Stimulated activated memory B cell treated with anti-CD40 and anti-IgM and Interleukin-4, amounts not matched to agents 10 μg/mL and 1 μg/mL and 100 μg/mL, for 72 hours (primary cell): ENCODE measurements around the gene HMBS.
"Not testable (repeated sequence)": the region's sequence is repeated elsewhere in the genome, so short reads cannot be mapped to it uniquely, and the experiment has no call there.

Source experiments
- ATAC-seq: fragments of 150-1000 bp; cut with Tn5 transposase; 2 replicates; pipeline ENCODE4 v1.10.0; 2021
- H3K27ac Mint-ChIP-seq: one replicate; pipeline ENCODE4 v1.8.0; 2022; ENCODE audit warnings: mild to moderate bottlenecking, mixed read lengths
- H3K27me3 Mint-ChIP-seq: one replicate; pipeline ENCODE4 v1.8.0; 2022; ENCODE audit warnings: mixed read lengths
- H3K36me3 Mint-ChIP-seq: one replicate; pipeline ENCODE4 v1.8.0; 2022; ENCODE audit warnings: mixed read lengths
- H3K4me1 Mint-ChIP-seq: one replicate; pipeline ENCODE4 v1.8.0; 2022; ENCODE audit warnings: mixed read lengths
- H3K4me3 Mint-ChIP-seq: one replicate; pipeline ENCODE4 v1.8.0; 2022; ENCODE audit warnings: mild to moderate bottlenecking, moderate library complexity, mixed read lengths
- H3K9me3 Mint-ChIP-seq: one replicate; pipeline ENCODE4 v1.8.0; 2022; ENCODE audit warnings: mixed read lengths

The HMBS gene

DNA sequence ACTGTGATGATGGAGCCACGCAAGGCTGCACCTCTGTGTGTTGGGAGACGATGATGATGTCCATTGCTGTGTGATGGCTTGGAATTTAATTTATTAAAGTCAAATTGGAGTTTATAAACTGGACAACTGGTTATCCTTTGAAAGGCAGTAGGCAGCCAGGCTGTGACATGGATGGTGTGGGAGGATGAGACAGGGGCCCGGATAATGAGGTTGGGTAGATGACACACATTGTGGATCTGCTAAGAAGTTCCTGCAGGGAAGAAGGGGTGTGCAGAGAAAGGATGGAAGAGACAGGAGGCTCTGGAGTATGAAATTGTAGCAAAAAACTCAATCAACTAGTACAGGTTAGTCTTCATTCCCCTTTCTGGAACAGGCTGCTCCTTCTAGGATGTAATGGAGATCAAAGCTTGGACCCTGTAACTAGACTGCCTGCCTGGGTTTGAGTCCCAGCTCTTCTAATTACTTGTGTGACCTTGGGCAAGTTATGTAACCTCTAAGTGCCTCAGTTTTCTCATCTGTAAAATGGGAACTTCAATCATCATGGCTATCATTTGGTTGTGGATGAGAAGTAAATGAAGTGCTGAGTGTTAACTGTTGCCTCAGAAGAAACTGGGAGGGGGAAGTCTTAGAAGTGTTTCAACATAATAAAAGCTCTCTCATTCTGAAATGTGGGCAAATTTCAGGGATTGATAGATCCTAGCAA lies 32.5 kb downstream of the HMBS start:
- ATAC-seq = no peak
- Mint-ChIP-seq H3K27ac (no peak overlapping the region), H3K9me3 (no peaks in the 10 kb centered on the region), H3K4me3 (no peak overlapping the region), H3K36me3 (peaks cover 36% of the 10 kb centered on the region), H3K4me1 (peaks cover 16% of the 10 kb centered on the region), H3K27me3 (no peaks in the 10 kb centered on the region)

DNA sequence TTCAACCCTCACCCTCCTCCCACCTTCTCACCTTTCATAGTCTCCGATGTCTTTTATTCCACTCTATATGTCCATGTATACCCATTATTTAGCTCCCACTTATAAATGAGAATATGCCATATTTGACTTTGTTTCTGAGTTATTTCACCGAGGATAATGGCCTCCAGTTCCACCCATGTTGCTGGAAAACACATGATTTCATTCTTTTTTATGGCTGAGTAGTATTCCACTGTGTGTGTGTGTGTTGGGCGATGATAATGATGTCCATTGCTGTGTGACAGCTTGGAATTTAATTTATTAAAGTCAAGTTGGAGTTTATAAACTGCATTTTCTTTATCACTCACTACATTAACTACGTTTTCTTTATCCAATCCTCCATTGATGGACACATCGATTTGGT lies 33.5 kb downstream of the HMBS start:
- Mint-ChIP-seq H3K36me3 (peaks cover 29% of the 10 kb centered on the region), H3K27me3 (no peaks in the 10 kb centered on the region), H3K27ac (no peak overlapping the region), H3K4me3 (no peak overlapping the region), H3K4me1 (peaks cover 26% of the 10 kb centered on the region), H3K9me3 (no peaks in the 10 kb centered on the region)
- no peak for ATAC-seq

DNA sequence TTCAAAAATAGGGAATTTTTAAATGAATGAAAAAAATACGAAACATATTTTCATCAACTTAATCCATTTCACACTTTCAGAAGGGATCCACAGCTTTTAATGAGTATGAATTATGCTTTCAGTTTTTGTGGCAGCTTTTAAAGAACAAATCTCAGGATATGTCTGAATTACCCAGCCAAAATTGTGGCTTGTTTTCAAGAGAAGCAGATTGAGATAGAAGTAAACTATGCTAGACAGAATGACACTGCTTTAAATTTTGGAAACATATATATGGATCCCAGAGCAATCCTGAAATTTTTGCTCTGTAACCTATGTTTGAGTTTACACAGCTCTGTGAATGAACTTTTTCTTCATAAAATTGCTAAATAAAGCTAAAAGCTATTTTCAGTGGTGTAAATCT lies 34.3 kb downstream of the HMBS start:
- Mint-ChIP-seq H3K27me3 (no peaks in the 10 kb centered on the region), H3K36me3 (peaks cover 28% of the 10 kb centered on the region), H3K27ac (no peak overlapping the region), H3K4me1 (peaks cover 29% of the 10 kb centered on the region), H3K4me3 (no peak overlapping the region), H3K9me3 (no peaks in the 10 kb centered on the region)
- no peak for ATAC-seq

DNA sequence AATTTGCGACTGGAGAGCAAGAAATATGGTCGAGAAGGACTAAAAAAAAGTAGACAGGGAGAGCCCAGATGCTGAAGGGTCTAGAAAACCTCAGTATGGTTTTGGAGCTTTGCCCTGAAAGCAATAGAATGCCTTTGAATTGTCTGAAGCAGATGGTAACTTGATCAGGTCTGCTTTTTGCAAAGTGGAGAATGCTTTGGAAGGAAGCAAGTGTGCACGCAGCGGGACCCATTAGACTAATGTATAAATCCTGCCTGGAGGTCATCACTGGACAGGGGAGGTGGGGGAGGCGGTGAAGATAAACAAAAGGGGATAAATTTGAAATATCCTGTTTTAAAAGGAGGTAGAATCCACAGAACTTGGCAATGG lies 35.9 kb downstream of the HMBS start:
- Mint-ChIP-seq H3K4me3 (peak overlapping the region; percentile 87), H3K27me3 (no peaks in the 10 kb centered on the region), H3K4me1 (peaks cover 29% of the 10 kb centered on the region), H3K36me3 (peaks cover 25% of the 10 kb centered on the region), H3K9me3 (no peaks in the 10 kb centered on the region), H3K27ac (peak overlapping the region; percentile 91)
- no peak for ATAC-seq

DNA sequence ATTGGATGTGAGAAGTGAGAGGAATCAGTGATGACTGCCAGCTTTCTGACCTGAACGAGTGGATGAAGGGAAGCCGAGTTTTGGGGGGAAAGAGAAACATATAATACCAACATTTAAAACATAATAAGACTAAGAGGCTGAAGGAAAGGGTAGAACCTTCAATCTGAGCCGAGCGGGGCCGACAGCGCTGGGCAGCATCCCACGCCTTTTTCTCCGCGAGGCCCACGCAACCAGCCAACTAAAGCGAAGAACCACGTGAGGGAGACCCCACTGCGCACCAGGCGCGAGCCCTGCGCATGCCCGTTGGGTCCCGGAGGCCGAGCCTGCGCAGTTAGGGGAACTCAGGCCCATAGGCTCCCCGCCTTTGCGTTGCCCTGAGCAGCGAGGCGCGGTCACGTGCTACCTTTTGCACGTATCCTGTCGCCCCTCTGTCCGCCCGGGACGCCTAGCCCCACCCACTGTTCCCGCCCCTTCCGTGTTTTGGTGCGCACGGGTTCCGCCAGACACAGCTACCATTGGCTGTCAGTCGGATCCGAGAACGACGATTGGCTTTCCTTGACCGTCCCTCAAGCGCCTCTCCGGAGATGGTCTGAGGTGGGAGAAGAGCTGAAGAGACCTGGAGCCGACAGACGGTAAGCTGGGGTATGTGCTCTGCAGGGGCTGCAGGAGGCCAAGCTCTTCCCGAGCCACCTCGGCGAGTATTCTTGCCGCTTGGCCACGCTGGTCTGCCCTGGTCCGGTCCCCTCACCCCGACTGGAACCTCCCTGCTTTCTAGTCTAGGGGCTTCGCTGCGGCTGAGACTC lies 36.5 kb downstream of the HMBS start, which contains the start of gene HINFP:
TSS of gene HINFP (plus strand) at position 573 of the 803 bp plus-strand sequence. CDS start 5,365 bp downstream, outside the sequence.
- Mint-ChIP-seq H3K36me3 (peaks cover 20% of the 10 kb centered on the region), H3K27me3 (no peaks in the 10 kb centered on the region), H3K9me3 (no peaks in the 10 kb centered on the region), H3K4me3 (peak within 1 kb of the TSS; percentile 87), H3K4me1 (peaks cover 29% of the 10 kb centered on the region), H3K27ac (peak within 1 kb of the TSS; percentile 91)
- peak; percentile 99 for ATAC-seq

DNA sequence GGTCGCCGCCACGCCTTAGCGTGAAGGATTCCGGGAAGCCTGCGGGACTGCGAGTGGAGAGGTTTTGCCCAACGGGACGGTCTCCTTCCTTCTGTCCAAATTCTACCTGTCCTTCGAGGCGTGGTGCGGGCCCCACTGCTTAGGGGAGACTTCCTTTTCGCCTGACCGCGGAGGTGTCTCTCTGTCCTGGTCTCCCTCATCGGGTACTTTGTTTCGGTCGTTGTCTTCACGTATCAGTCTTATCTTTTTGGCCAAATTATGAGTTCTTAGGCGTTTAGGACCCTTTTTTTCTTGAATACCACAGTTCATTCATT lies 37.1 kb downstream of the HMBS start:
- H3K27me3 Mint-ChIP-seq = no peaks in the 10 kb centered on the region
- peak overlapping the region; percentile 91 for H3K27ac Mint-ChIP-seq
- H3K9me3 Mint-ChIP-seq = no peaks in the 10 kb centered on the region
- H3K4me3 Mint-ChIP-seq = peak overlapping the region; percentile 87
- peaks cover 31% of the 10 kb centered on the region for H3K4me1 Mint-ChIP-seq
- ATAC-seq = peak; percentile 3
- H3K36me3 Mint-ChIP-seq = peaks cover 17% of the 10 kb centered on the region

DNA sequence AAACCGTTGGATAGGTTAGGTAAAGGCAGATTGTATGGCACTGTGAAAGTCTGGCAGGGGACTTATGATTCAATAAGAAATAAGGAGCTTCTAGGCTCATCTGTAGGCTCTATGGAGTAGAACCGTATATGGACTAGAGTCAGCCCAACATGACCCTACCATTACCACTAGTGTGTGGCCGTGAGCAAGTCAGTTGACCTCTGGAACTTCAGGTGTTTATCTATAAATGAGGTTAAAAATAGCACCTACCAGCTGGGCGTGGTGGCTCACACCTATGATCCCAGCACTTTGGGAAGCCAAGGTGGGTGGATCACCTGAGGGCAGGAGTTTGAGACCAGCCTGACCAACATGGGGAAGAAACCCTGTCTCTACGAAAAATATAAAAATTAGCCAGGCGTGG lies 41.1 kb downstream of the HMBS start:
- Mint-ChIP-seq H3K36me3 (peaks cover 30% of the 10 kb centered on the region), H3K4me1 (peaks cover 31% of the 10 kb centered on the region), H3K9me3 (no peaks in the 10 kb centered on the region), H3K4me3 (no peak overlapping the region), H3K27ac (no peak overlapping the region), H3K27me3 (no peaks in the 10 kb centered on the region)
- ATAC-seq = no peak

DNA sequence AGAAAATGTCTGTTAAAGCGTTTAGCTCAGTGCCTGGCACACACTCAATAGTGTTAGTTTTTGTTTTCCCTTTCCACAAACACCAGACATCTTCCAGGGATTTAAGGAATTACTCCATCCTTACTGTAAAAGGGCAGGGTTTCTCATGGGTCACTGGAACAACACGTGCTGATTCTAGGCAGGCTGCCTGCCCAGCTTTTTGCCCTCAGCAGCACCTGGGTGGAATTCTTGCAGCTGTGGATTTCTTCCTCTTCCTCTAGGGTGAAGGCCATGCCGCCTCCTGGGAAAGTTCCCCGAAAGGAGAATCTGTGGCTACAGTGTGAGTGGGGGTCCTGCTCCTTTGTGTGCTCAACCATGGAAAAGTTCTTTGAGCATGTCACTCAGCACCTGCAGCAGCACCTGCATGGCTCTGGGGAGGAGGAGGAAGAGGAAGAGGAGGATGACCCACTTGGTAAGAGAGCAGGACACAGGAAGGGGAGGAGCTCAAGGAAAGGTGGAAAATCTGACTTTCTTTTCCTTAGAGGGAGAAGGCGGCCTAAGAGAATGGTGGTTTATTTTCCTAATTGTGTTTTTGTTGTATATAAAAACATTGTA lies 42.1 kb downstream of the HMBS start:
- ATAC-seq = no peak
- Mint-ChIP-seq H3K9me3 (no peaks in the 10 kb centered on the region), H3K27me3 (no peaks in the 10 kb centered on the region), H3K36me3 (peaks cover 39% of the 10 kb centered on the region), H3K4me3 (no peak overlapping the region), H3K4me1 (peaks cover 28% of the 10 kb centered on the region), H3K27ac (no peak overlapping the region)

DNA sequence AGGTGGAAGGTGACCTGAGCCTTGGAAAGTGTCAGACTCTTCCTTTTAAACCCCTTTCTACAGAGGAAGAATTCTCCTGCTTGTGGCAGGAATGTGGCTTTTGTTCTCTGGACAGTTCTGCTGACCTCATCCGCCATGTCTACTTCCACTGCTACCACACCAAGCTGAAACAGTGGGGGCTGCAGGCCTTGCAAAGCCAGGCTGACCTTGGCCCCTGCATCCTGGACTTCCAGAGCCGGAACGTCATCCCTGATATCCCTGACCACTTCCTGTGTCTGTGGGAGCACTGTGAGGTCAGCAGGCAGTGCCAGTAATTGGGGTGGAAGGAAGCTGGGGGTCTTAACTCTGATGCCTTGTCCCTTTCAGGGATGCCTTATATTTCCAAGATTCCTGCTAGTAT lies 46.0 kb downstream of the HMBS start:
- Mint-ChIP-seq H3K9me3 (no peaks in the 10 kb centered on the region), H3K27me3 (no peaks in the 10 kb centered on the region), H3K36me3 (peaks cover 54% of the 10 kb centered on the region), H3K27ac (no peak overlapping the region), H3K4me3 (no peak overlapping the region), H3K4me1 (peaks cover 11% of the 10 kb centered on the region)
- ATAC-seq = no peak

DNA sequence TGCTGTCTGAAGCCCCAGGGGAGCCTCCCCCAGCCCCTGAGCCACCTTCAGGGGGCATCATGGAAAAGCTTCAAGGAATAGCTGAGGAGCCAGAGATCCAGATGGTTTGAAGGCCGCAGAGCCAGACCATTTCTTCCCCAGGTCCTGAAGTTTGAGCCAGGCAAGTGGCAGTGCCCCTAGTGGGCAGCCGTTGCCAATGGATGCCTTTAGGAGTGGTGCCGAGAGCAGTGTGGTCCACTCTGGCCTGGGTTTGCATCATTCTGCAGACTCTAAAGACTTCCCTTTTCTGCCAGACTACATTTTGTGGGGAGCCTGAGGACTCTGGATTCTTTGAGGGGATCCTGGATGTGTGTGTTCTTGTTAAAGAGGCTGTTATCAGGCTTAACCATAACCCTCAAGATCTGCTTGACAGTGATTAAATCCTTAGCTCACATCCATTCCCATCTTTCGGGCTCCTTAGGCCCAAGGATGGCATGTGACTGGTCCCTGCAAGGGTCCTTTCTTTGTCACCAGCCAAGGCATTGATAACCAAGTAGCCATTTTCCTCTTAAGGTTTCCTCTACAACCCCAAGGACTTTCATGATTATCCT lies 49.8 kb downstream of the HMBS start:
- Mint-ChIP-seq H3K4me1 (peaks cover 4% of the 10 kb centered on the region), H3K4me3 (no peak overlapping the region), H3K27me3 (peaks cover 14% of the 10 kb centered on the region), H3K36me3 (peaks cover 49% of the 10 kb centered on the region), H3K9me3 (no peaks in the 10 kb centered on the region), H3K27ac (no peak overlapping the region)
- ATAC-seq = no peak

DNA sequence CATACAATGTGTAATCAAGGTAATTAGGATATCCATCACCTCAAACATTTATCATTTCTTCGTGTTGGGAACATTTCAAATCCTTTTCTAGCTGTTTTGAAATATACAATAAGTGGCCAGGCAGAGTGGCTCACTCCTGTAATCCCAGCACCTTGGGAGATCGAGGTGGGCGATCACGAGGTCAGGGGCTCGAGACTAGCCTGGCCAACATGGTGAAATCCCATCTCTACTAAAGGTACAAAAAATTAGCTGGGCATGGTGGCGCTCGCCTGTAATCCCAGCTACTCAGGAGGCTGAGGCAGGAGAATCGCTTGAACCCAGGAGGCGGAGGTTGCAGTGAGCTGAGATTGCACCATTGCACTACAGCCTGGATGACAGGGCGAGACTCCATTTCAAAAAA lies 54.6 kb downstream of the HMBS start:
- not testable (repeated sequence) for H3K4me1 Mint-ChIP-seq, H3K9me3 Mint-ChIP-seq, ATAC-seq, H3K4me3 Mint-ChIP-seq, H3K36me3 Mint-ChIP-seq, H3K27ac Mint-ChIP-seq
- H3K27me3 Mint-ChIP-seq = peaks cover 31% of the 10 kb centered on the region
